Activated T-helper 1 cell treated with Interleukin-2 at 50 U/mL for 16 hours (primary cell): Measurements from ENCODE around the gene TSPAN10.
"Not testable (repeated sequence)": the region's sequence is repeated elsewhere in the genome, so short reads cannot be mapped to it uniquely, and the experiment has no call there.

Experiments used
- DNase-seq: peaks from one replicate; pipeline ENCODE4 v3.0.0-alpha.2; 2020; ENCODE audit warnings: low read depth

Gene TSPAN10

DNA sequence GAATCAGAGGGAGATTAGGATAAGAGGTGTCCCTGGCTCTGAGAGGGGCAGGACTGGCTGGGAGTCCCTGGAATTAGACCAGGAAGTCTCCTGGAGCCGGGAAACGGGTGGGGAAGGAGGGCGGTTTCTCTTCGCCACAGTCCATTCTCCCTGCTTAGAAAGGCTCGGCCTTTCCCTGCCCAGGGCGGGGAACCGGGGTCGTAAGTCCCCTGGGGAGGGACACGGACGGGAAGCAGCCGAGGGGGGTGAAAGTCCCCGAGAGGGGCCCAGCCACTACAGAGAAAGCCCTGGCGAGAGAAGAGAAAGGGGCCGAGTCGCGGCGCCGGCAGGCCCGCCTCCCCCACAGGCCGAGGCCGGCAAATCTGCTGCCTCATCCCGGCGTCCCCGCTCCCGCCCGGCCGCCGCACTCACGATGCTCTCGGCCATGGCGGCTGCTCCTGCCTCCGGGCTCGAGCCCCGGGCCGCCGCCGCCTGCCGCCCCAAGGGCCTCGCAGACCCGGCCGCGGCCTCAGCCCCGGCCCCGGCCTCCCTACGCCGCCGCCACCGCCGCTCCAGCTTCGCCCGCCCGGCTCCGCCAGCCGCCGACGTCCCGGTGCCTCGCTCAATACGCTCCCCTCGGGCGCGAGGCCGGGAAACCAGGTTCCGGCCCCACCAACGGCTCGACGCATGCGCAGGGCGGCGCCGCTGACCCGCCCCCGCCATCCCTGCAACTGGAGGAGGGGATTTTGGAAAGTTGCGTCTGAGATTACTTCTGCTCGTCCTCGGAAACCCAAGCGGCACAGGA is at the start of gene TSPAN10, which contains the start of gene NPLOC4:
TSS of gene TSPAN10 (plus strand) at position 692 of the 784 bp plus-strand sequence. CDS start 5,217 bp downstream, outside the sequence.
TSS of gene NPLOC4 (minus strand) at position 608 of the 784 bp plus-strand sequence. CDS start at position 426, 182 bp downstream.
- peak; percentile 78 for DNase-seq

DNA sequence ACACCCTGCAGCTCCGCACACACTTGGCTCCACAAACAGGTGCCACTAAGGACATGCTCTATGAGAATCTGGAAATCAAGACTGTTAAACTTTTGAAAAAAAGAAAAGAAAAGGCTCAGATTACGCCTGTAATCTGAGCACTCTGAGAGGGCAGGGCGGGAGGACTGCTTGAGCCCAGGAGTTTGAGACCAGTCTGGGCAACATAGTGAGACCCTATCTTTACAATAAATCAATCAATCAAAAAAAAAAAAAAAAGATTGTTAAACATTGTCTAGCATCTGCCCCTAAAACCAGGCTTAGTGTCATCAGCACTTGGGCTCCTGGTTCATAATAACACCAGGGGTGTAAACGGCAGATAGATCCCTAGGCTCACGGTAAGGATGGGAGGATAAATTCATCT is 47.4 kb upstream of the TSPAN10 start:
- DNase-seq, result no peak

DNA sequence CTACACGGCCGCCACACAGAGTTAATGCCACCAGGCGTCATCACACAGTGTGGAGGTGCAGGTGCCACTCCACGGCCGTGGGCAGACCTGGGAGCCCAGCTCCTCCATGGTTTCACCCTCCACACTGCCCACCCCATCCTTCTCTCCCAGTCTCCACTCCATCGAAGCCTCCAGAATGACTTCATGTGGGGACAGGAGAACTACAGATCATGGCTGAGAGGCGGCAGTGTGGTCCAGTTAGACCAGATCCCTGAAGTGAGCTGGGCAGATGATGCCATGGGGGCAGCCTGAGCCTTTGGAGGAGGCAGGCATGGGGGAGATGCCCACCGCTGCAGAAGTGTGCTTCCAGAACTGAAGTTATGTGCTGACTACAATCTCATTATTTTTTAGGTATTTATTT is 46.9 kb upstream of the TSPAN10 start:
- DNase-seq, result no peak

DNA sequence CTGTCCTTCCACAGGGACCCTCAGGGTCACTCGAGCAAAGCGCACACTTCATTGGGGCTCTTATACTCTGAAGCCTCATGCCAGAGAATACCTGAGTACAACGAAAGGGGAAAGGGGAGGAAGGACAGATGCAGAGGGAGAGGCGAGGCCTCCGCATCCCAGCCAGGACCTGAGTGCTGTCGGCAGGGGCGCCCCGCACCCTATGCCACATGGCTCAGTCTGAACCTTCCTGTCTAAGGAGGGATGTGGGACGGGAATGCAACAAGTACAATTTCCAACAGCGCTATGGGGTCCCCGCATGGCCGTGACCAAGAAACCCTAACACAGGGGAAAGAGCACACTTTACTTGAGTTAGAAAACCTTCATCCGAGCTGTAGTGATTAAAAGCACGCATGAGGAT is 45.0 kb upstream of the TSPAN10 start:
- no peak for DNase-seq

DNA sequence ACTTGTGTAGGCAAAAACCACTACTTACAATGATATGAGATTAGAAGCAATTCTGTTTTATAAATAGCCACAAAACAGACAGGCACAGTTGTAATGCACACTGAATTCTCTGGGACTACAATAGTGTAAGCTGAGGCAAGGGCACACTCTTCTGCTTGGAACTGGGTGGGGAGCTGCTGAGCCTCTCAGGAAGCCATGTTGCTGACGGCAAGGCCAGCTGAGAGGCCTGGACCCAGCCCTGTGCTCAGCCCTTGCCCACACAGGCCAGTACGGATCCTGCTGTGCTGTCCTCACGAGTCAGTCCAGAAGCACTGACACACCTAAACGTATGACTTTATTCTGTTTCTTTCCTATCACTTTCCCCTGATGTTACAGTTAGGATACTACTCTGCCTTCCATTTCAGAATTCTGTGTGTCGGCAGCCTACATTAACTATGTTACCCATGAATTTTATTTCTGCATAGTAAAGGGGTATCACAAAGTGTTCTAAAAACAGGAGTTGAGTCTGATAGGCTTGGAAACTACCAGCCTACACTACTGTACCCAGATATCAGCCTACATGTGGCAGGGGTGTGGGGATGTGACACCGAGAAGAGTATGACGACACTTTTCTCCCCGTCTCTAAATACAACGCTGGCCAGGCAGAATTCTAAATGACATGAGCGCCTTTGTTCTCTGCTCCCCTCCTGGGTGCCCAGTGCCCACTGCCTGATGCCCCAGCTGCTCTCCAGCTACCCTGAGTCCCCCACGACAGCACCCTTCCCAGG is 43.7 kb upstream of the TSPAN10 start:
- no peak for DNase-seq

DNA sequence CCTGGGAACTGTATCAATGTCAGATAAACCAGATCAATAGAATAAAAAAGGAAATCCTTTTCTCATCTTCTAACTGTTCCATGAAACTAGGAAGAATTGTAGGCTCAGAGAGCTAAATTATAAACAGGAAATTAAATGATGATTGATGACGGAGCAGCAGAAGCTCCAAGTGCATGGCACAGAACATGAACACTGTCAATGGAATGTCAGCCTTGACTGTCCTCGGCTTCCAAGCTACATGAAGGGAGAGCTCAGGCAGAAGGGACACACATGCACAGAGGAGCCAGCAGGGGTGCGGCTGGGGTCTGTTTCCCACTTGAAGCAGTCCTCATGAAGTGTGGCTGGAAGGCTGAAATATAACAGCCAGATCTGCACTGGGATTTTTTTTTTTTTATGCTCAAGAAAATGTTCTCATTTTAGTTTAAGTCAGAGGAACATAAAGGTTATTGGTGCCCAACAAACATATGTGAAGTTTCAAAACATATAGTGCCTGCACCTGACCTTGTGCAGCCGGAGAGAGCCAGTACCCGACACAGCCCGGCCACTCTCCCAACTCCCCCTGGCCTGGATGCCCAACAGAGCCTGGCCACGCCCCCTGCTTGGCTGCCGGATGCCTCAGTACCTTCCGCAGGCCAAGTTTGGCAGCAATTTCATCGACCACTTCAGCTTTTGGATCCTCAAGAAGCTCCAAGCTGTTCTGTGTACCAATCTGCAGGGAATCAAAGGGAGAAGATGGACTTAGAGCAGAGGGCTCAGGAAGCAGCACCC is 37.1 kb upstream of the TSPAN10 start:
- DNase-seq, result no peak

DNA sequence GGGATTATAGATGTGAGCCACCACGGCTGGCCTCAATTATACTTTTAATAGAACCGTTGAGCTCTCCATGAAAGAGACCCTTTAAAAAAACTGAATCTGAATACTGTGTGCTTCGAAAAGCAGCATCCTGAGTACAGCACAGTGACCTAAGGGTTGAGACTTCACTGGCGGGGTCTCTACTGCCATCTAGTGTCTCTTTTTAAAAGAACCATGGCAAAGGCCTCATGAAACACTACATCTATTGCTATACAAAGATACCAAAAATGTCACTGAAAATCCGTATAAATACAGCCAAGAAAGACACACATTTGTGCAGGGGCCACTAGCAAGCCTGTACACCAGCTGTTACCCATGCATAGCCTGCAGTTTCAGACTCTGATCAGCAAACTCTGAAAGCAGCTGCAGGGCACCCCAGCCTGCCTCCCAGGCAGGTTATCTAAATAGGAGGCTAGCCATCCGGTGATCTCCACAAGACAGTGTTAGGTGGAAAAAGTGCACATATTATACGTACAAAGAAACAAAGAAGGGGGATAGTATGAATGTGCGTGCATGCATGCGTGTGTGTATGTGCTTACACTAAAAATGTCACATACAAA is 35.4 kb upstream of the TSPAN10 start:
- peak; percentile 7 for DNase-seq

DNA sequence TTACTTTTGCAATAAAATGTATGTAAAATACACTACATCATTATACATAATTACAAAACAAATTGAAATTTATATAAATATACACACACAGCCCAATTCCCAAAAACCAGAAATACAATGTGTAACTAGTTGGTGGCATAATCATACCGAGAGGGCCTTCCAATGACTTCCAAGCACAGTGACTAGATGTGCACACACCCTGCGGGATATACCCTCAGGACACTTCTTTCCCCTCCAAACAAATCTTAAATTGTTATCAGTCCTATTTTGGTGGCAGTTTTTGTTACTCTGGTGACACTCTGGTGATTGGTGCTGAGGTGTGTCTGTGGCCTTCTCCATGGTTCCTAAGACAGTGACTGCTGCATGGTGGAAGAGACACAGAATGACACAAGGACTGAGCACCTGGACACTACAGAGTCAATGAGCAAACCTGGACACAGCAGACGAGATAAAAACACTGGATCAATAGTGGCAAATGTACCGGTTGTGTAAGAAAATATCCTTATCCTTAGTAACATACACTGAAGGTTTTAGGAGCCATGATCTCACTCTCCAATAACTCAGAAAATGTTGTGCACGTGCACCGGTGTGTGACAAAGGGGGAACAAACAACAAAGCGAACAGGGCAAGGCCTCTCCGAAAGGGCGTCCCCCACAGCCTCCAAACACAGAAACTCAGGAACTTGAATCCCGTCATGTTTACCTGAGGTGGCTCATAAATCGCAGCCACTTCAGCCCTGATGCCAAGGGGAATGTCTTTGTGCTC is 33.0 kb upstream of the TSPAN10 start:
- no peak for DNase-seq

DNA sequence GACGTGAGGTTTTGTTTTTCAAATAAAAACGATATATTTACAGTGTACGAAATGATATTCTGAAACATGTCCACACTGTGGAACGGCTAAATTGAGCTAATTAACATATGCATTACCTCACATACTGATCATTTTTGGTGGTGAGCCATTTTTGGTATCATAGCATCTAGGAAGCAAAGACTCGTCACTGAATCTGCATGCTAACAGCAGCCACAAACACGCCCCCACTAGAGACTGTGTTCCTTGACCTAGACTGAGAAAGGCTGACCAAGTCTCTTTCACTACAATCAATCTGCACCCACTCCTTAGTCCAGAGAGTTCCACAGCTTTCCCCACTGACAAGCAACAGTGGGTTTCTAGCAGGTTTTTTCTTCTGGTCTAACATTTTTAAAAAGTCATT is 29.6 kb upstream of the TSPAN10 start:
- DNase-seq, result no peak

DNA sequence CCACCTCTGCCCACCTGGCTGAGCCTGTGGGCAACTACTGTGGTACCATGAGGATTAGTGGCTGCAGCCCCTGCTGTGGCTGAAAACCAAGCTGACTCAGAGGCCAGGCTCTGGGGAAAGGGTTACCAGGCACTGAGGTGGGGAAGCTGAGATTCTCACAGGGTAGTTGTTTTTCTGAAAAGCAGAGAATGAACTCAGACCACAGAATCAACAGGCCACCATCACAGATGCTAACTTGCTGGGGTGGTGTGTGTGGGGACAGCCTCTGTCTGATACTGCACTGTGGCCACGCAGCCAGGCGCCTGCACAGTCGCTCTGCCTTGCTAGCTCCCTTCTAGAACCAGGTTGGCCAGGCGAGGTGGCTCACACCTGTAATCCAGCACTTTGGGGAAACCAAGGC is 28.9 kb upstream of the TSPAN10 start:
- no peak for DNase-seq

DNA sequence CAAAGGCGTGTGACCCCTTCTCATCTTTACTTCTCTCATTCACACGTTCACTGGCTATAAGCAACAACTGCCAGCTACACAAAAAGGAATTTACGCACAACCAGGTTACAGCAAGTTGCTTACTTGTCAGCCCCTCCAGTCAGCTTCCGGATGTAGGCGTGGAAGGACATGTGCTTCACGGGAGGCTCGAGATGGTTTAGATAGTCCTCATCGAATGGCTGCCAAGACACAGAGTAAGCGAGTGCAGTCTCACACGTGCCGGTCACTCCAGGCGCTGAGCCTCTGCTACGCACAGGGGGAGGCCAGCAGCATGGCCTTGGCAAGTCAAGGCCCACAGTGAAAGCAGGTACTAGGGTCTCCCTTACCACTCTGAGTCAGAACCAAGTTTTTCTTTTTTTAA is 28.4 kb upstream of the TSPAN10 start:
- DNase-seq, result no peak

DNA sequence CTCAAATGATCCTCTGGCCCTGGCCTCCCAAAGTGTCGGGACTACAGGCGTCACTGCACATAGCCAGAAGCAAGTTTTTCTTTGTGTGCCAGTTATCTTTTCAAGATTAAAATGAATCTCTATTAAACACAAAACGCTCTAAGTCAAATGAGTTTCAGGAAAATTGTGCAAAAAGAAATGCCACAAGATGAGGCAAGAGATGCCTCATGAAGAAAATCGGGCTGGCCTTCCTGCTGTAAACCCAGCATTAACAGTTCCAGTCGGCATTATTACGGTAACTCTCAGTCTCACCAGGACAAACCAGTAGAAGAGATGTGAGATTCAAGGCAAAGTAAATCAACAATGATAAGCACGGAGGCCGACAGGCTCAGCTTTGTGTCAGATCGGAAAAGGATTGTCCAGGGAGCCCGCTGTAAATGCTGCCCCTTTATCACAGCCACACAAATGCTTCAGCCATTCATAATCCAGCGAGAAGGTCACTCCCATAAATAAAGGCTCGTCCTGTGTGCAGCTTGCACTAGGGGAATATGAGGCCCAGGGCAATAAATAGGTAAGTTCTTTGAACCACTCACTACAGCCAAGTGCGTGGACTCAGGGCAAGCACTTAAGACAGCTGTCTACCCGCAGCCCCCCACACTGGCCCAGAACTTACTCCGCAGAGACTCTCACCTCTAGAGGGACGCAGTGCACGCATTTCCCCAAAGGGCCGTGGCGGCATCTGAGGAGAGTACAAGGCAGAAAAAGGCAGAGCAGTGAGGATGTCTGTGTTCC is 27.3 kb upstream of the TSPAN10 start:
- DNase-seq, result no peak

DNA sequence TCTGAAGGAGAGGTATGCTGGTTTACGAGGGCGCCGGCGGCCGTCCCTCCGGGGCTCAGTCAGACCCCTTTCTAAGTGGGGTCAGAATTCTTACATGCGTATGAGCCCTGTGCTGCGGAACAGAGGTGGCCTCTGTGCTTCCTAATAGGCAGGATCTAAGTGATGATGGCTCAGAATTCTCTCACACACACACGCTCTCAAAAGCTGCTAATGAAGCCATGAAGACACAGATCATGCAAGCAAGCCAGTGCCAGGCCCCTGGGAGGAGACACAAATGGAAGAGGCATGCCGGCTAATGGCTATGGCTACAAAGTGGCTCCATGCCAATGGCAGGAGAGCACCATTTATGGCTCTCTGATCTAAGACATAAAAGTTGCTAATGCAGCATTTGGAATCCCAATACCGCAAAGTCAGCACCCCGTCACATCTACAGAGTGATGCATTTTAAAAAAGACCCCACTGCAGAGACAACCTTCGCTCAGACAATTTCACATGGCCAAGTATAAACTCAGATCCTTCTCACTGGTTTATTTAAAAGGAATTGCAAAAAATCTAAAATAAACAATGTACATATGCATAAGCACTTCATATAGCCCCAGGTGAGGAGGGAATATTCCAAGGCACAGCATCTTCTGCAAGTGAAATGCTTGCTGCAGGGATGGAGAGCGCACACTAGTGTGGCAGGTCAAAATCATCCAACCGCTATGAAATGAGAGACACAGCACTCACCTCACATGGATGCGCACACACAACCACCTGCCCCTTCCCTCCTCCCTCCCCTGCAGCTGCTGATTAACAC is 24.6 kb upstream of the TSPAN10 start:
- no peak for DNase-seq

DNA sequence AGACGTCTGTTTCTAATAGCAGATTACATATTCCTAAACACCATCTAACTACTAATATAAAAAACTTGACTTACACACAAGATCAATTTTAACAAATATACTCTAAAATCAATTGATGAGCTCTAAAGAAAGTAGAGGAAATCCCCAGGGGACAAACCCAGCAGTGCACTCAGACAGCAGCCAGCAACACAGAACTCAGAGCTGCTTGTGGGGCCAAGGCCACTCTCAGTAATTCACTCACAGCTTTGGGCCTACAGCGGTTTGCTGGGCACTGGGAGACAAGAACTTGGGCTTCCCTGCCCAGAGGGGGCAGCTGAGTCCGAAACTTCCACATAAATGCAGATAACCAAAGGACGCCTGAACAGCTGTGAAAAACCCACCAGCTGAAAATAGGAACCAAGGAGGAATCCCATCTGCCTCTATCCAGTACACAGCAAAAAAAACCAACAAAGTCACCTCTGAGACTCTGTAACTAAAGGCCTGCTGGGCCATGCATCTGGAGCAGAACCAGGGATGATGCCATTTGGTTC is 21.5 kb upstream of the TSPAN10 start:
- DNase-seq, result no peak

DNA sequence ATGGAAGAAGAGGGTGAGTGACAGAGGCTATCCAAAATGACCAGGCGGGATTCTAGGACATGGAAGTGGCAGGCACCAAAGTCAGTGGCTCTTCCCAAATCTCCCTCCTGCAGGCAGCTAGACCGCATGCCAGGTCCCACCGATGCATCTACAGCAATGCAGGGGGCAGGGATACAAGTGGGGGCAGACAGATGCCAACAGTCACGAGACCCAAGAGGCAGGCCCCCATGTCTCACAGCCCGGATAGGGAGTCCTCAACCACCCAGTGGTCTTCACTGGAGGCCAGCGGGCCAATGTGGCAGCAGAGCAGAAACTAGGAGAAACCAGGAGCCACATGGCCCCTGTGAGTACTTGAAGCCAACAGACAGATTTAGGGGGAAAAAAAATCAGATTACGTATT is 20.1 kb upstream of the TSPAN10 start:
- DNase-seq, result no peak

DNA sequence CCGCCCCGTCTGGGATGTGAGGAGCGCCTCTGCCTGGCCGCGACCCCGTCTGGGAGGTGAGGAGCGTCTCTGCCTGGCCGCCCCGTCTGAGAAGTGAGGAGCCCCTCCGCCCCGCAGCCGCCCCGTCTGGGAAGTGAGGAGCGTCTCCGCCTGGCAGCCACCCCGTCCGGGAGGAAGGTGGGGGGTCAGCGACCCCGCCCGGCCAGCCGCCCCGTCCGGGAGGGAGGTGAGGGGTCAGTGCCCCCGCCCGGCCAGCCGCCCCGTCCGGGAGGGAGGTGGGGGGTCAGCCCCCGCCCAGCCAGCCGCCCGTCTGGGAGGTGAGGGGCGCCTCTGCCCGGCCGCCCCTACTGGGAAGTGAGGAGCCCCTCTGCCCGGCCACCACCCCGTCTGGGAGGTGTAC is 18.7 kb upstream of the TSPAN10 start:
- not testable (repeated sequence) for DNase-seq

DNA sequence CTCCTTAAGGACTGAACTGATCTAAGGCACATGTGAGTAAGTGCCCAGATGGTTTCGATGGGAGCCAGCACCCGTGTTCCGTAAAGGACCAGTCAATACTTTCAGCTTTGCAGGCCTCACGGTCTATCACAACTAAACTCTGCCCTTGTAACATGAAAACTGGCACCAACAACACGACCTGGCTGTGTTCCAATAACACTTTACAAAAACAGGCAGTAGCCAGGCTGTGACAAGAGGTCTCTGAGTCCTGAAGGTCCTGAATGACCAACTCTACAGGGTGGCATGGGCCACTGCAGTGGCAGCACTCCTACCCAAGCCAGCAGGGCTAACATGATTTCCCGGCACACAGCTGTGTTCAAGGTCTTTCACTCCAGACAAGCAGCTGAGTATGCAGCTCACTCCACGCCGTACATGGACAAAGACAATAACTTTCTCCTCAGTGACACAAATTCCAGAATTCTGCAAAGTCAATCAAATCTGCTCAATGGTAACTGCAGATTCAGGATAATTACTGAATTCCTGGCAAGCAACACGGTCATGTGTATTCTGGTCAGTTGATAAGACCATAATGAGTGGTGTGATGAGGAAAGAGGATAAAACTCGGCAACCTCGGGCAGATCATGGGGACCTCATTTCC is 15.4 kb upstream of the TSPAN10 start:
- no peak for DNase-seq

DNA sequence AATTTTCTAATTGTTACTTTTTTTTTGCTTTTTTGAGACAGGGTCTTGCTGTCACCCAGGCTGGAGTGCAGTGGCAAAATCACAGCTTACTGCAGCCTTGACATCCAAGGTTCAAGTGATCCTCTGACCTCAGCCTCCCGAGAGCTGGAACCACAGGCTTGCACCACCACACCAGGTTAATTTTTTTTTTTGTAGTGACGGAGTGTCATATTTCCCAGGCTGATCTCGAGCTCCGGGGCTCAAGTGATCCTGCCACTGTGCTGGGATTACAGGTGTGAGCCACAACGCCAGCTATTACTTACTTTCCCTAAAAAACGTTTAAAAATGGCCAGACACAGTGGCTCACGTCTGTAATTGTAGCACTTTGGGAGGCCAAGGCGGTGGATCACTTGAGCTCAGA is 6.7 kb upstream of the TSPAN10 start:
- DNase-seq, result no peak

DNA sequence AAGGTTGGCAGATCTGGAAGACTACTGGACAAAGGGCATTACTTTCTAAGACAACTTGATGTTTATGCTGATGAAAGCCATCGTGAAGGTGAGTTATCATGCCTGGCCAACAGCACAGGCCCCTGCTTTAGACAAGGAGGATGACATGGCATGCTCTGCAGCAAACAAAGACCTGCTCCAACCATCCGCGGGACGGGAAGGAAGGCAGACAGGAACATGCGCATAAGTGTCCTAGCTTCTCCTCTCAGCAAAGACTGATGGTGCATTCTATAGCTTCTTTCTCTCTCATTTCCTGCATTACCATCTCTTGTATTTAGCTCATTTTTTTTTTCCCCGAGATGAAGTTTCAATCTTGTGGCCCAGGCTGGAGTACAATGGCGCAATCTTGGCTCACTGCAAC is 5.5 kb upstream of the TSPAN10 start:
- DNase-seq, result no peak
